ENCODE data around the gene CELF6.

Gene CELF6

DNA sequence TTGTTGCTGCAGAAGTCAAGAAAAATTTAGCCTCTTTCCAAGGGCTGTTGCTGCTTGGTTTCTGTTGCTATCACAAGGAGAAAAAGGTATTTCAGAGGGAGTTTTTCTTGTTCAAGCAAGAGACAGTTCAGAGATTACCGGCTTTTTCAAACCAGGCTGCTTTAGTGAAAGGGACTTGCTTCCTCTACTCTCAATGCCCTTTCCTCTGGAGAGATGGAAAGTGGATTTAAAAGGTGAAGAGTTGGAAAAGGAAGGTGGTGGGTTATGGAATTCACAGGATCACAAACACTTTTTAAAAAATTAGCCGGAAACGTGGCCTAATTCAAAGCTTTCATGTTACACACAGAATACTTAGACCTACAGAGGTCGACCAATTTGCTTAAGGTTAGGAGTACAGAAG lies 48.7 kb downstream of the CELF6 start:
- DNase-seq = no peak

DNA sequence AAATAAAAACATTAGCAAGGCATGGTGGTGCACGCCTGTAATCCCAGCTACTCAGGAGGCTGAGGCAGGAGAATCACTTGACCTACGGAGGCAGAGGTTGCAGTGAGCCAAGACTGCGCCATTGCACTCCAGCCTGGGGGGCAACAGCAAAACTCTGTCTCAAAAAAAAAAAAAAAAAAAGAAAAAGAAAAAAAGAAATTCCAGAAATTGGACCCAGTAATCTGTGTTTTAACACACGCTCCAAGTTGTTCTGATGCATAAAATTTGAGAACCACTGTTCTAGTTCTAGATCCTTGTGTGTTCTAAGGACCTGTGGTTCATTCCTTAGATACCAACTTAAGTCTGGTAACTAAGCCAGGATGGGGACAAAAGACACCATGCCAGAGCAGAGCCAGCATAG lies 50.2 kb downstream of the CELF6 start:
- DNase-seq = no peak

DNA sequence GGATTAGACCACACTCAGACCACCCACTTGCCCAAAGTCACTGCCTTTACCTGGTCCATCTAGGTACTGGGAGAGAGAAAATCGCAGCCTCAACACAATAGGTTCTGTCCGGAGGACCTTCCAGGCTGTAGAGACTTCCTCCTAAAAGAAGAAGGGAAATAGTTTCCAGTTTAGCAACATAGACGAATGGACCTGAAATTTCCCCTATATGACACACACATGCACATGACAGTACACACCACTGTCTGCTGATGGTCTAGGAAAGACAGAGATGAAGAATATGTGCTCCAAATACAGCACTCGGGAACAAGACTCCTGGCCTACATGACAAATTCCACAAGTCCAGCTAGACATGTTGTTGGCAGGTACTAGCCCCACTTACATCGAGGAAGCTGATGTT lies 54.9 kb downstream of the CELF6 start:
- DNase-seq = no peak

DNA sequence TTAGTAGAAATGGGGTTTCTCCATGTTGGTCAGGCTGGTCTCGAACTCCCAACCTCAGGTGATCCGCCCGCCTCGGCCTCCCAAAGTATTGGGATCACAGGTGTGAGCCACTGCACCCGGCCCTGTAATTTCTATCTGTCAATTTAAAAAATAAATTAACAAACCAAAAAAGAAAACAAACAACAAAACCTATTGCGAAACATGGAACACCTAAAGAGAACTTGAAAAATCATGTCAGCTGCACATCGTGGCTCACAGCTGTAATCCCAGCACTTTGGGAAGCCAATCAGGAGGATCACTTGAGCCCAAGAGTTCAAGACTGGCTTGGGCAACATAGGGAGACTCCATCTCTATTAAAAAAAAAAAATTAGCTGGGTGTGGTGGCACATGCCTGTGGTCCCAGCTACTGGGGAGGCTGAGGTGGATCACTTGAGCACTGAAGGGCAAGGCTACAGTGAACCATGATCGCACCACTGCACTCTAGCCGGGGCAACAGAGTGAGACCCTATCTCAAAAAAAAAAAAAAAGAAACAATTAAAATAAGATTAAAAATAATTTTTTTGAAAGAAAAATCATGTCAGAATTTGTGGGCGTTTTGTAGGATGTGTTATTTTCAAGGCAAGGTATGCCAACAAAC lies 67.2 kb downstream of the CELF6 start:
- no peak for DNase-seq

DNA sequence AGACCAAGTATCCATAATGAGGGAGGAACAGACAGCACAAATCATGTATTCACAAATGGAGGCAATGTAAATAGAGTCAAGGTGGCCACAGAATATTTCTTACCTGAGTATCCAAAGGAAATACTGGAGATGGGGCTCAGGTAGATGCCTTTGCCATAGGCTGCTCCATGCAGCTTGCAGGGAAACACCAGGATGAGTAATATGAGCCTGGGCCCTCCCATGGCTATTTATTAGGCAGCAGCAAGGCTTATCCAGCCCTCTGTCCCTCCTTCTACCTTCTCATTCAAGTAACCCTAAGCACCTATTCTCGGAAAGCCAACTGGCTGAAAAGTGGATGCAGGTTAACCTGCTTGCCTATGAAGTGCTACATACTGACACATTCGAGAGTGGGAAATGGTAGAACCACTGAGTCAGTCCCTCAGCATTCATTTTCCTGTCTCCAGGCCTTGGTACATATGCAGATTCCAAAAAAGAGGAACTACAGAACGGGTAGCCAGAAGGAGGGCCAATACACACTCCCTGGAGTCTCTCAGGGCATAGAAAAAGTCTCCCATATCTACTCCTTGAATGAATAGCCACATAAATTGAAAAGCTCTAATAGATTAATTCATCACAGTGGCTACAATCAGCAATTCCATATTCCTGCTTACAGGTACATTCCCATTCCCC lies 70.7 kb downstream of the CELF6 start:
- no peak for DNase-seq

DNA sequence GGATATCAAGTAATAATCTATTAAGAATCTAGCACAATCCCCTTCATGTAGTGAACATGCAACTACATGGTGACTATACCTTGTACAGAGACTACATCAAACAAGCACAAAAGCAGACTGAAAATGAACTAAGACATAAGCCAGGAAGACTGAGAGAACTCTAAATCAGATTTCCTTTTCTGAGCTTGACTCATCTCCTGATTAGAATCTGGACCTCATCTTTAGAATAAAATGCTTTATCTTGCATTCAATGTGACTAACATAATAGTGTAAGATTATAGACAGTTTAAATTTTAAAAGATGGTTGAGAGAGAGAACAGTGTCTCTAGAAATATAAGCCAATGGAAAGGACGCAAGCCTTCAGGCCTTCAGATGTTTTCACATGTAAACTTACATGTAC lies 71.4 kb downstream of the CELF6 start:
- no peak for DNase-seq

DNA sequence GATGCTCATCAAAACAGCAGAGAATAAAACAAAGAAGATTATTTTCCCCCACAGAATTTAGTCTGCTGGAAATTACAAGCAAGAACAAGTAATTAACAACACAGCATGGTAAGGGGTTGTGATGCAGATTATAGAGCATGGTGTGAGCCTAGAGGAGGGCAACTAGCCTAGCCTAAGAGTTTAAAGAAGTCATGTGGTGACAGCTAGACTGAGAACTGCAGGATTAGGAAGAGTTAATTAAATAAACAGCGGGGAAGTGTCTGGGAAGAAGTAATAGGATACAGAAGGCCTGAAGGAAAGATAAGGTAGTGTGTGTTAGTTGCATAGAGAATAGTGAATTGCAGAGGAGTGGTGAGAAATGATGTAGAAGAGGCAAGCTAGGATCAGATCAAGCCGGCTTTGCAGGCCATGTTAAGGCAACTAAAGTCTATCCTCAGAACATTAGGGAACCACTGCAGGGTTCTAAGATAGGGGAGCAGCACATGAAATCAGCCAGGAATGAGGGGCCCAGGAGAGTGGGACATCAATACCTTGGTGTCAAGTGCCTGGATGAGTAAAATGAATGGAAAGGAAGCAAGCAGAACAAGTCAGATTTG lies 77.1 kb downstream of the CELF6 start:
- DNase-seq = no peak

DNA sequence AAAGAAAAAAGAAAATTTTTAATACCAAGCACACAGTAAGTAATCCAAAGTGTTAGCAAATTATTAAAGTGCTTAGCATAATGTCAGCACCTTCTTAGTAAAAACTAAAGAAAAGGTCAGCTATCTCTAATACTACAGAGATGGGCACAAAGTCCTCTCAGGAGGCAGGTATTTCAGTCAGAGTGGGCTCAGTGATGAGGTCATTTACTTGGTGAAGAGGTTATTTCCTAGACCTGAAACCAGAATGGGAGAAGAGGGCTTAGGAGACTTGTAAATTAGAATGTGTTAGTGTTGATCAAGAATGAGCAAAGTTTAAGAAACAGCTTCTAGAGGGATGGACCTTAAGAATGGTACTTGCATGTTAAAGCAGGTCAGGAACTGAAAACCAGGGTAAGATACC lies 80.3 kb downstream of the CELF6 start:
- no peak for DNase-seq

DNA sequence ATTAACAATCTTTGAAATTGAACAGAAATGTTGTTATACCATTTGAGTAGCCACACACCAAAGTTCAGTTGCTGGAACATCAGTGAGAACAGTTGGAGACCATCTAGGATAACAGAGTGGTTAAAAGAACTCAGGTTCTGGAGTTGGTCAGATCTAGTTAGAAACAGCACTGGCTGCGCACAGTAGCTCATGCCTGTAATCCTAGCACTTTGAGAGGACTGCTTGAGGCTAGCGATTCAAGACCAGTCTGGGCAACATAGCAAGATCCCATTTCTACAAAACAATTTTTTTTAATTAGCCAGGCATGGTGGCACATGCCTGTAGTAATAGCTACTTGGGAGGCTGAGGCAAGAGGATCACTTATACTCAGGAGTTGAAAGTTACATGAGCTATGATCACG lies 81.4 kb downstream of the CELF6 start:
- no peak for DNase-seq

DNA sequence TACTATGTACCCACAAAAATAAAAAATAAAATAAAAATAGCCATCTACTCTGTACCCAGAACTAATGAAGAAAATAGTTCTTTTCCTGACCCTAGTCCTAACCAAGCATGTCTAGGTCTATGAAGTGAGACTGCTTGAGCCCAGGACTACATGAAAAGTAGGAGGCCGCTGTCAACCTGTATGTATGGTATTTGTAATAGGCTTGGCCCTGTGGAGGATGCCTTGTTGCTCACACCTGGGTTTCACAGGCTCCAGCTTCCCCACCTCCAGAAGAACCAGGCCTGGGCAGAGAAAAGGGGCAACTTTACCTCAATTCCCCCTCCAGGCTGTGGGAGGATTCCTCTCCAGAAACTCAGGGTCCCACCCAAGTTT lies 82.1 kb downstream of the CELF6 start:
- DNase-seq = no peak

DNA sequence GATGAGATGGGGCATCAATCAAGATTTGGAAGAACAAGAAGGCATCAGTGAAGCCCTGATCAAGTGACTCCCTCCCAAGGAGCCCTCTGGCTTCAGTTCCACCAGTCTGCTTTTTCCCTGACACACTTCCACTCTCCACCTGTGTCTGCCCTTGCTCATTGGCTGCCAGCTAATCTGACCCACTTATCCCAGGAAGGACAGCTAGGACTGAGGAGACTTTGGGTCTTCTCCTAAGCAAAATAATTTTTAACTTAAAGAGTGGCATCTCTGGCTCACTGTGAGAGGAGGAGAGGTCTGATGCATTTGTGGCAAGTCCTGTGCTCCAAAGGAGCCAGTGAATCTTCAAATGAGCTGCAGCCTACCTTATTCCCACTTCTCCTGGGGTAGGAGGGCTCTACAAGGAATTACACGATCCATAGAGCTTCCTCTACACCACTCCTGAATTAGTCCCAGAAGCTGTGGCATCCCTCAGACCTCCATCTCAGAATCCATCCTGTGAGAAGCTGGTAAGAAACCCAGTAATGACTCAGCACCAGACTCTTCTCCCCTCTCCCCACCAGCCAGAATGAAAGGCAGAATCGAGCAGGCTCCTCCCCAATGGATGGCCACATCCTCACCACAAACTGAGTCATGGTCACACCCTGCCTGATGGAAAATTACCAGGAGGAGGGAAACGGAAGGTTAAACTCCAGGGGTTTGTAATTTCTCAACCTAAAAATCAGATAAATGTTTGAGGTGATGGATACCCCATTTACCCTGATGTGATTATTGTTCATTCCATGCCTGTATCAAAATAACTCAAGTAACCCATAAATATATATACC lies 82.7 kb downstream of the CELF6 start:
- DNase-seq = peak; percentile 14

DNA sequence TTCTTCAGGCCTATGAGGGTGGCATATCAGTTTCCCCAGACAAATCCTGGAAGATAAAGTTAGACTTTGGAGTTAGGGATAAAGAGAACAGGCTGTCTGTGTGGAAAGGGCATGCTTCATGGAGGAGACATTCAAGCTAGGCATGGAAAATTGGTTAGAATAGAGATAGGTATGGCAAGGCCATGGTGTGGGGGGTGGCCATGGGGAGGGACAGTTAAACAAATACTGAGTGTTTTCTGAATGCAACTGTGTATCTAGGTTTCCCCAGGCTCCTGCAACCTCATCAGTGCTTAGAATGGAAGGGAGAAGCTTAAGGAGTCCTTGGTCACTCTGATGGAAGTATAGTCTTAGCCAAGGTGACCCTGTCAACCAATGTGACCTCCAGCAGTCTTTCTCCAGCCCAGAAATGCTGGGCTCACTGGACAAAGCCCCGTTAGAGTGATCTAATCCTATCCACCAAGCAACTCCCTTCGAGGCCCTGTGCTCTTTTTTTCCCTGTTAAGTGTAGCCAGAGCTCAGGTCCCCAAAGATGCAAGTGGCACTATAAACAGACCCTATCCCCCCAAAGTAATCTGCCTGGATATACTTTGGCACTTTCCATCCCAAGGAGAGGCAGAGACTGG lies 83.5 kb downstream of the CELF6 start:
- DNase-seq = no peak

DNA sequence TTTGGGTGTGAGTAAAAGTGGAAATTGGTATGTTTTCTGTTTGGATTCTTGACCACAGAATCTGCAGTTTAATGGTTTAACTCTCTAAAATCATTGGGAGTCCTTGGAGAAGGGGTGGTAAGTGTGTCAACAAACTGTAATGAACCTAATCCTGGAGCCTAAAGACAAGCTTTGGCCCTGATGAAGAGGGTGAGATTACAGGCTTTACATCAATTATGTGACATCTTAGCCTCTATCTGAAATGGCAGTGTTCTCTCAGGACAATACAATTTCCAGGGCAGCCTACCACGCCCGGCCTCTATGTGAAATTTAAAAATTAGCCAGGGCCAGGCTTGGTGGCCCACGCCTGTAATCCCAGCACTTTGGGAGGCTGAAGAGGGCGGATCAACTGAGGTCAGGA lies 84.7 kb downstream of the CELF6 start:
- no peak for DNase-seq
